GM13976 (cell line): Measurements from ENCODE around the gene RABL3.

Source experiments
- DNase-seq: peaks from one replicate; pipeline ENCODE4 v3.0.0; 2012; ENCODE audit warnings: low spot score
- in situ Hi-C: fragments of 300-500 bp; cut with MboI; formaldehyde crosslinking; loops from one replicate; pipeline ENCODE4 v1.12.0; 2022; ENCODE audit warnings: low sequenced_read_pairs, mixed read lengths, inconsistent platforms; ENCODE audit not compliant: unreplicated experiment
- TF ChIP-seq, protein P1 (sequence below): IDR thresholded peaks from 2 replicates; pipeline ENCODE4 v1.5.1; 2012; ENCODE audit warnings: borderline replicate concordance, mild to moderate bottlenecking; ENCODE audit not compliant: insufficient read depth; ENCODE audit errors: extremely low read depth, missing control alignments, control extremely low read depth

Gene RABL3

DNA sequence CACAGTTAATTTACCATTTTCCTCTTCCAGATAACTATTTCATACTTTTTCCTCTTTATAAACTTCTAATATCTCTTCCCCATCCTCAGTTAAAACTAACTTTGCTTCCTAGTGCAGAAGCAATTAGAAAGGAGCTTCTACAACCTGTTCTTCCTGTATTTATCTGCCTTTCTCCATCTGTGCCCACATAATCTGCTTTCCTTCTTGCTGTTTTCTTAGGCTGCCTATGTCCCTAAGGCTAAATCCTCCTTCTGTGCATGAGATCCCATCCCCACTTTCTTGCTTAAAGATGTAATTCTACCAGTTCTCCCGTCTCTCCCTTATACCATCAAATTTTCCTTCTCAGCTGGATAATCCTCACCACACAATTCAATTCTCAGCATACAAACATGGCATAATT is 31.9 kb downstream of the RABL3 start:
- TF ChIP-seq, protein P1, sequence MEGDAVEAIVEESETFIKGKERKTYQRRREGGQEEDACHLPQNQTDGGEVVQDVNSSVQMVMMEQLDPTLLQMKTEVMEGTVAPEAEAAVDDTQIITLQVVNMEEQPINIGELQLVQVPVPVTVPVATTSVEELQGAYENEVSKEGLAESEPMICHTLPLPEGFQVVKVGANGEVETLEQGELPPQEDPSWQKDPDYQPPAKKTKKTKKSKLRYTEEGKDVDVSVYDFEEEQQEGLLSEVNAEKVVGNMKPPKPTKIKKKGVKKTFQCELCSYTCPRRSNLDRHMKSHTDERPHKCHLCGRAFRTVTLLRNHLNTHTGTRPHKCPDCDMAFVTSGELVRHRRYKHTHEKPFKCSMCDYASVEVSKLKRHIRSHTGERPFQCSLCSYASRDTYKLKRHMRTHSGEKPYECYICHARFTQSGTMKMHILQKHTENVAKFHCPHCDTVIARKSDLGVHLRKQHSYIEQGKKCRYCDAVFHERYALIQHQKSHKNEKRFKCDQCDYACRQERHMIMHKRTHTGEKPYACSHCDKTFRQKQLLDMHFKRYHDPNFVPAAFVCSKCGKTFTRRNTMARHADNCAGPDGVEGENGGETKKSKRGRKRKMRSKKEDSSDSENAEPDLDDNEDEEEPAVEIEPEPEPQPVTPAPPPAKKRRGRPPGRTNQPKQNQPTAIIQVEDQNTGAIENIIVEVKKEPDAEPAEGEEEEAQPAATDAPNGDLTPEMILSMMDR, result no peak
- in situ Hi-C loops, result no loop called here
- DNase-seq, result no peak

DNA sequence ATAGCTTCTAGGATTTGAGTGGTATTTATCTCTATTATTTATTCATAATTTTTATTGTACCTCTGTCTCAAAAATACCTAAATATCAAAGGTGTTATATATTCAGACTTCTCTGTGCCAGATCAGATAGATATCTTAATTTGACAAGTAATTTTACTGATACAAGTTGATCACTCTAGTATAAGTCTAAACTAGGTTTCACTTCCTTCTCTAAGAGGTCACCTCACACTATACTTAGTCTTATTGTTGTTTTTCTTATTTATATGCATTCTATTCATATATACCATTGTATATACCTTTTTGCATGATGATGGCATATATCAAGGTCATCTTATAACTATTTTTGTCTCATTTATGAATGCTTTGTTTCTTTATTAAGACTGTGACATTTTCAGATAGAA is 33.9 kb downstream of the RABL3 start:
- TF ChIP-seq, protein P1, result no peak
- in situ Hi-C loops, result no loop called here
- DNase-seq, result no peak

DNA sequence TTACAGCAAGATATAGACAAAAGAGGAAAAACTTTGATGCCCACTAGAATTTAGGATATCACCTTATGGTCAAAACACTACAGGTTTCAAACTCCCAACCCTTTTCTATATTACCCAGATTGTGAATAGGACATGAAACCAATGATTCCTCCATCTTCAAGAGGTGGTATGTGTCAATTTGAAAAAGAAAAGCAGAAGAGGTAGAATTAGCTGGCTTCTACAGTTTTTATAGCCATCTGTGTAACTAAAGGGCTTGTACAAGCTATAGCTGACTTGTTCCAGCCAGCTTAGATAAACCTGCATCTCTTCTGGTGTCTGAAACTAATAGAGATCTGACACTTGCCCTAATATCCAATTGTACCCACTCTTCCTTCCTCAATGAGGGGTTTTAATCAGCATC is 35.4 kb downstream of the RABL3 start:
- no peak for DNase-seq
- in situ Hi-C loops, result no loop called here
- TF ChIP-seq, protein P1, result no peak

DNA sequence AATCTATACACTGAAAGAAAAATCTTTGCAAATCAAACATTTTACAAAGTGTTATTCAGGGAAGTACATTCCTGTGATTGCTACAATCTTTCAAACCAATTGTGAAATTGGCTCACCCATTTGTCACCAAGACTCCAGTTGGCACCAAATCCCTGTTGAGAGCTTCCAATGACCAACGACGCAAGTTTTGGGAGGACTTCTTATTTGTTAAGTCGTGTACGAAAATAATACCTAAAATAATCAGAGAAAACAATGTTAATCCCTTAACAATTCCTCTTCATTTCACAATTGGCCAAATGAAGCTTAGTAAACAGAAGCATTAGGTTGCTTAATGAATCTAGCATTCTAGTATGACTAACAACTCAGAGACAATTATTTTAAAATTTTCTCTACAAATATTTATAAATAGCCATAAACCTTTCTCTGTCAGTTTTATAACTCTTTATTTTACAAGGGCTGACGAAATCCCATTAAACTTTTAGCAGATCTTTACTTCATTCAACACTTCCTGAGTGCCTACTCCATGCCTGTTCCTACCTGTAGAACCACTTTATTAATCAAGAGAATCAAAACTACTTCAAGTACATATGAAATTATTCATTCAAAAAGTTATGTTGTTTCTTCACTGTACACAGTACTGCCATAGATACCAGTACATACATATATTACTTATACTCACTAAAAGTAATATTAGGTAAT is 36.3 kb downstream of the RABL3 start:
- in situ Hi-C loops, result no loop called here
- no peak for DNase-seq
- TF ChIP-seq, protein P1, result no peak

DNA sequence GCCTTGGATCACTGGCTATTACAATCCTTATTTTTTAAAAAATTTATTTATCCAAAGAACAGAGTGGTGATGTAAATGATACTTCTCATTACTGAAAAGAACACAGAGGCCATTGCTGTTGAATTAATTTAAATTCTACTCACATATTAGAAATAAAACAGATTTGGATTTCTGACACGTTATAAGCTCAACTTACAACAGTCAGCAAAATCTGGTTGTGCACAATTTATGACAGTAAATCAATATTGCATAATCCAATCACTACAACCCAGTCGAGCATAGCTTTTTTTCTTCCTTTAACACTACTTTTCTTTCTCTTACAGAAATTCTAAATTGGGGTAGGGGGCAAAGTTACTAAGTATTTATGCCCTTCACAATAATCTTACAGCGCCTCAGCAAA is 43.0 kb downstream of the RABL3 start:
- in situ Hi-C loops, result no loop called here
- TF ChIP-seq, protein P1, result no peak
- DNase-seq, result no peak

DNA sequence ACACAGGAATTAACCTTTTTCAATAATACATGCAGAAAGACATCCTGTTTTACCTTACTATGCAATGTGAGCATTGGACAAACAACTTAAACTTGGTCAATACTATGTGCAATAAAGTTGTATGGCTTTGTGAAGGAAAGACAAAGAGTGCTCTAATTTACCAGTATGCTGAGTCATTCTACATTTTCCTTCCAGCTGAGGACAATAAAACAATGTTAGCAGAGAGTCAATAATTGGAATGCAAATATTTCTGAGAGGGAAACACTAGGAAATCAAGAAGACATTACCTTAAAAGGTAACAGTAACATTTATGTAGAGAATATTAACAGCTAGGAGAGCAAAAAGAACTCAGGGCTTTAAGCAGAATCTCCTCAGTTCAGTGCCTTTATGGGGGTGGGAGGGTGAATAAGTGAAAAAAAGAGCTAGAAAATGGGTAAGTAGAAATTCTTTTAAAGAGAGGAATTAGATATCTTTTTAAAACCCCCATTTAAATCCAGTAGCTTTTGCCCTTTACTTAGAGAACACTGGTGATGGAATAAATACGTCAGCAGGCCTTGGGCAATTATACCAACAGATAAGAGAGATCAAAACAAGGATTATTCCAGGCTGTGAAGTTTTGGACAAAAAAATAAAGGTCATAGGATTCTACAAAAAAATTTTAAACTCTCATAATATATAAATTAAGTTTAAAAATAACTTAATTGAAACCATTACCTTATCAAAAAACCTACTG is 48.7 kb downstream of the RABL3 start:
- in situ Hi-C loops, result no loop called here
- TF ChIP-seq, protein P1, result no peak
- no peak for DNase-seq
